HT-29 (cell line): ENCODE measurements around the gene MRGPRE. TPM values are rescaled to one million over a fixed set of nuclear protein-coding genes. Genes with fewer than 3 reads are reported as not detected.

Experiments used
- DNase-seq: peaks from one replicate; pipeline ENCODE4 v3.0.0-alpha.2; 2015; ENCODE audit warnings: low spot score
- total RNA-seq: library from RNA; depleted of rRNA; stranded (reverse); fragments of >200 nt; shearing (Covaris generic); gene quantifications from 2 replicates; pipeline ENCODE4 v1.2.3, GENCODE V29; 2014

The MRGPRE gene
- total RNA-seq, 1 experiment from 2014 or later = 0.36 TPM

DNA sequence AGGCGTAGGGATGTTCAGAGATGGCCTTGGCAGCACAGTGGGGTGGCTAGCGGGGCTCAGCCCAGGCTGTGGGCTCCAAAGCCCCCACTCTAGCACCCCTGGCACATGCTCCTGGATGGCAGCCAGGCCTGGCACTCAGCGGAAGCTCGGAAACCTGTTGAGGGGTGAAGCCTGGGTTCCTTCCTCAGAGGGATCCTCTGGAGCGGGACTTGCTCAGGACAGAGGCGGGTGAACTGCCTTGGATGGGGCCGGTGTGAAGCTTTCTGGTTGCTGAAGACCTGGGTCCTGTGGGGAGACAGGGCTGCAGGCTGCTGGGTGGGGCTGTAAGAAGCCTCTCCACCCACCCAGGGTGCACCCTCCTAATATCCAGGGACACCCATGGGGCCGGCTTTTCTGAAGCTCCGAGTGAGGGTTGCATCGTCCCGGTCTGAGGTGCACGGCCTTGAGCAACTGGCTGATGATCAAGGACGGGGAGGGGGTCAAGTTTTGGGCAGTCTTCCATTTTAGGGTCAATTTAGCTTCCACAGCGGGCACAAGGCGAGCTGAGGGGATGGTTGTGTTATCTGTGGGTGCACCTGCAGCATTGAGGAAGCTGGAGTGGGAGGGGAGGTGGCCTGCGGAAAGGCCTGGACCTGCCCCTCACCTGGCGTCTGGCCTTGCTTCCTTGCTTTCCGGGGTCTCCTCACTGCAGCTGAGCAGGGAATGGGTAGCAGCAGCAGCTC is 5.2 kb downstream of the MRGPRE start:
- DNase-seq = no peak

DNA sequence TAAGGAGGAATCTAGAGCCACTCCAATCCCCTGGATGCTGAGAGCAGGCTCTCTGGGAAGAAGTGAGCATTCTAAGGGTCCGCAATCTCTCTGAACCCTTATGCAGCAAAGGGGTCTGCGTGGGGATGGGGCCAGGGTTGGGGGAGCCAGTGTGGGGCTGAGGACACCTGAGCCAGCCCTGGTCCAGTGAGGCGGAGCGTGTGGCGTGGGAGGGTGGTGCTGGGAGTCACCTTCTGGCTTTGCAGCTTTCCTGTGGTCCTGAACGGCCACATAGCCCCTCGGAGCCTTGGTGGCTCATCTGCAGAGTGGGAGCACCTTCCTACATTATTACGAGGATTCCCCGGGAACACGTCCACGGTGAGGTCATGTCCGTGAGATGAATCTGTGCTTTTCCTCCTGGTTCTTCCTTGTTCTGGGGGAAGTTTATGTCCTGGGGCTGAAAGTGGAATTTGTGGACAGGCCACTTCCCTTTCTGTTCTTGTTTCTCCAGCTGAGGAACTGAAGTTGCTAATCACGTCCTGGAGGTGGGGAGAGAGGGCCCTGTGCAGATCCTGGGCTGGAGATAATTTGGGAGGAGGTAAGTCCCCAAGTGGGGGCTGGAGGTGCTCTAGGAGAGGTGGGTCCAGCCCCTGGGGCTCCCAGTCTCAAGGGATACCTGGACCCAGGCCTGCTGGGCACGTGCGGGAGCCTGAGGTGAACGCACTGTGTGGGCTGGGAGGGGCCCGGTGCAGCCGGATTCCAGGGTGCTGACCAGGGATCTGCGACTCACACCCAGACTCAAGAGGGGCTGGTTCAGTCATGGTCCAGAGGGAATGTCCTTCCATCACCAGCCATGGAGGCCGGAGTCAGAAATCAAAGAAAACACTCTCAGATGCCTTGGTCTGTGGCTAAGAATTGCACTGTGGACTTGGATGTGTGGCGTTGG is 6.1 kb downstream of the MRGPRE start:
- no peak for DNase-seq

DNA sequence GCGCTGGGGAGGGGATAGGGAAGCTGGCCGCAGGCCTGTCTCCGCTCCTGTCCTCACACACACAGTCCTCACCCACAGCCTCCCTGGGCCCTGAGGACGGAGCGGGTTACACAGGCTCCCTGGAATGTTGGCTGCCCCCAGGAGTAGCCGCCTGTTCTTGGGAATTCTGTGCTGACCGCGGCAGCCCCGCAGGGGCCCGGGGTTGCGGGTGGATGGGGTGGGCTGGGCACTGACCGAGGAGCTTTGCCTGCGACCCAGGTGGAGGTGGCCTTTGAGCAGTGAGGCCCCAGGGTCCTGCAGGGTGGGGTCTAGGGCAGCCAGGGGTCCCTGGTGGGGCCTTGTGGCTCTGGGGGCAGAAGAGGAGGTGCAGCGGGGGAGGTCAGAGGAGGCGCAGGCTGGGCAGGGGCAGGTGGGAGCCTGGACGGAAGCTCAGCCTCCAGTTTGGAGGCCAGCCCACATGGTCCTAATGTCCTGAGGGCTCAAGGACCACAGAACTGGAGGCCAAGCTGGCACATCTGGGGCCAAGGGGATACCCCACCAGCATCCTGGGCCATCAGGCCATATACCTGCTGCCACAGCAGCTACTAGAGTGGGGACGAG is 7.0 kb downstream of the MRGPRE start:
- no peak for DNase-seq

DNA sequence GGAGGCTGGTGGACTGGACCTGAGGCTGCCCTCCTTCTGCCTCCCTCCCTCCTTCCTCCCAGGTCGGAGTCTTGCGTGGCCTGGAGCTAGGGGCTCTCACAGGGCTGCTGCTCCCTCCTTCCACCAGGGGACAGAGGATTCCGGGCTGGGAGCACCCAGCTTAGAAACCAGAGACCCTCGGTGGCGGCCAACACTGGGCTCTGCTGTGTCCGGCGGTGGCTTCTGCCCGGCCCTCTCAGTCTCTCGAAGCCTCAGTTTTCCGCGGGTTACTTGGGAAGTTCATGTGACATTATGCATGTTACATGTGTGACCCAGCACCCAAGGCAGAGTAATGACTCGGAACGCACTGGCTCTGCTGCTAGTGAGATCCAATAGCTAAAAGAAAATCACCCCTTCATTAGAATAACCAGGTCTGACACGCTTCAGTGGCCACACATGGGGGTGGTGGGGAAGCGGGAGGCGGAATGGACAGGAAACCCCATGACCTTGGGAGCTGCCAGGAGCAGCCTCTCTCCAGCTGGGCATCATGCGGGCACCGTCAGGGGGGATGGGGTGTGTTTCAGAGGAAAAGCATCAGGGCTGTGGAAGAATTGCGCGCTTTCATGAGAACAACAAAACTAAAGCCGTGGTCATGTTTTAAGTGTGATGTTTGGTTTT is 7.7 kb downstream of the MRGPRE start:
- no peak for DNase-seq

DNA sequence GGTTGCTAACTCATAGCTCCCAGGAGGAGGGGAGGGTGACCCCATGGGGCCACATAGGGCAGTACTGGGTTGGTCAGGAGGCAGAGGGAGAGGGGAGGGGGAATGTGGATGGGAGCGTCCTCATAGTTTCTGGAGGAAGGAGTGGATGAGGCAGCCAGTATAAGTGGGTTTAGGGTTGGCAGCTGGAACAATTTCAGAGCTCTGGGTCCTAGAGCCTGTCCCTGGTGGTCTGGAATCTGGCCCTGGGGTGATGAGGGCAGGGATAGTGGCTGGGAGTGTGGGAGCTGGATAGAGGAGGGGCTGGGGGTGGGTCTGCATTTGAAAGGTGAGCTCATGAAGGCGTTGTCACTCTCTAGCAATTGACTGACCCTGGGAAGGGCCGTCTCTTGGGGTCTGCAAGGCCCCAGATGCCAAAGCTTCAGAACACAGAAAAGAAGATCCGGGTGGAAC is 8.3 kb downstream of the MRGPRE start:
- DNase-seq = no peak

DNA sequence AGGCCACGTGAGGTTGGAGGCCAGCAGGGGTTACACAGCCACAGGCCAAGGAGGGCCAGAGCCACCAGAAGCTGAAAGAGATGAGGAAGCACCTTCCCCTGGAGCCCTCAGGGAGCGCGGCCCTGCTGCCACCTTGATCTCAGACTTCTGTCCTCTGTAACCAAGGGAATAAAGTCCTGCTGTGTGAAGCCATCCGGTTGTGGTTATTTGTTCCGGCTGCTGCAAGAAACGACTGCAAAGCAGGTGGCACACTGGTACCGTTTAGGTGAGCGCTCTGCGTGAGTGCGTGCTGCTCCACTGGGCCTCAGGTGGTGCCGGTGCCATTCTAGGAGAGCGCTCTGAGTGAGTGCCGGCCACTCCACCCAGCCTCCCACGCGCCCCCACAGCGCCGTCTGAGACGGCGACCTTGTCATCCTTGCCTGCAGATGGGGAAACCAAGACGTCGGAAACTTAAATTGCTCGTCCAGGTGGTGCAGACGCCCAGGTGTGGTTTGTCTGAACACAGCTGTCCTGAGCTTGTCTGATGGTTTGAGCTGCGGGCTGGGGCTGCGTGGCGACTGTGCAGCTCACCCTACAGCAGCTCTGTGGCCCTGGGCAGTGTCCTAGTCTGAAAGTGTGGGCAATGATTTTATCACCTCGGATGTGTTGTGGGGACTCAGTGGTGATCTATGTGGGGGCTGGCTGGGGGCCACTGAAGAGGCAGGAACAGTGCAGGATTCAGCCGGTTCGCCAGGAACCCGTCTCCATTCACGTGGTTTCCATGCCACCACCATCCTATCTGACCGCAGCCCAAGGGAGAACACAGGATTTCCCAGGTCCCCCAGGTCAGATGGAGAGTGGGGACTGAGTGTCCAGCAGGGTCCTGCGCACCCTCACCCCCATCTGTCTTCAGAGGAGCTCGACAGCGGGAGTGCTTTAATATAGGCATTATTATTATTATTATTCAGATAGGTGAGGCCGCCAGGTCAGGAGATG is 9.0 kb downstream of the MRGPRE start:
- DNase-seq = no peak

DNA sequence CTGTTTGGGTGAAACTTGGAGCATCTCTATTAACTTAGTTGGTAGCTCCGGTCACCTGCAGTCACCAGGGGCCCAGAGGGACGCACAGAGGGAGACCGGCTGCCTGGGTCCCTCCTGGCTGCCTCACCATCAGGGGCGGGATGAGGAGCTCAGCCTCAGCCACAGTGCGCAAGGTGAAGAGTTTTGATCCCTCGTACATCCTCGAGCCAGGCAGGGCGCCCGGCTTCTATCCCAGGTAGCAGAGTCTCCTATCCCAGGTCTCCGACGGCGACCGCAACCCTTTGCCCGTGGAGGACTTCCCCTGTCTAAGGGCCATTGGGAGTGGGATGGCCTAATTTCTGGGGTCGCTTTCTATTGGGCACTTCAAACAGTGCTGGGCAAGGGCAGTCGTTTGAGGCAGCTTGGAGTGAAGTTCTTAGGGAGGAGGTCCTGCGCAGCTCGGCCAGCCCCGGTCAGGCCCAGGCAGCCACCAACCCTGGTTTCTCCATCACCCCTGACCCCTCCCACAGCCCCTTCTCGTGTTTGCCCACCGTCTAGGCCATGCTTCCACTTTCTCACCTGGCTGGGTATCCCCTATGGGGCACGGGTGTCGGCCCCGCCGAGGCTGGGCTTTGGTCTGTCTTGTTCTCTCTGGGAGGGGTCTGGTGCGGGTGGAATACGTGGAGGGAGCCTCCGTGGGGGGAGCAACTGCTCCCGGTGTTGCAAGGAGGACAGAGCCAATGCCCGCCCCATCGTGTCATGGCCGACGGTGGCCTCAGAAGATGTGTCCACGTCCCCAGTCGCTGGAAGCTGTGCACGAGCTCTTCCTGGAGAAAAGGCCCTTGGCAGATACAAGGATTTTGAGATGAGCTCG is 10.0 kb downstream of the MRGPRE start:
- DNase-seq = no peak

DNA sequence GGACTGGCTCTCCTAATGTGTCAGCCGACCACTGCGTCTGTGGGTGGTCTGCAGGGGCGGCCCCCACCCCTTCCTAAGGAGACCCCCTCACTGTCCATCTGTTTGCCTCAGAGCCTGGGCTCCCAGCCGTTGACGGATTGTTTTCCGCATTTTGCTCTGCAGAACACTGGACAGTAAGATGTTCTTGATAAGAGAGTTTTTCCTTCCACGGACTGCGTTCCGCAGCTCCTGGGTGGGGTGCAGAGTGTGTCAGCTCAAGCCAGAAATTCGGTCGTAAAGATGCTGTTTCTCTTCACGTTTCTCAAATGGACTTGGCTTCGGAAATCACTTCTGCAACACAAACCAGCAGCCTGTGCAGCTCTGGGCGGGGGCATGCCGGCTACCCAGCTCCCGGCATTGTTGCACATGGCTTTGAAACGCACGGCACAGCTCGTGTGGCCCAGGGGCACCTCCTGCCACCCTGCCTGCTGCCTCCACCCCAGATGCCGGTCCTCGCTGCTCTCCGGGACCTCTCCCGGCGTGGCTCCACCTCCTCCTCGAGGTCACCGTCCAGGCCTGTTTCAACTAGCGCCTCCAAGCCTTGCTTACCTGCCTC is 10.7 kb downstream of the MRGPRE start:
- DNase-seq = no peak

DNA sequence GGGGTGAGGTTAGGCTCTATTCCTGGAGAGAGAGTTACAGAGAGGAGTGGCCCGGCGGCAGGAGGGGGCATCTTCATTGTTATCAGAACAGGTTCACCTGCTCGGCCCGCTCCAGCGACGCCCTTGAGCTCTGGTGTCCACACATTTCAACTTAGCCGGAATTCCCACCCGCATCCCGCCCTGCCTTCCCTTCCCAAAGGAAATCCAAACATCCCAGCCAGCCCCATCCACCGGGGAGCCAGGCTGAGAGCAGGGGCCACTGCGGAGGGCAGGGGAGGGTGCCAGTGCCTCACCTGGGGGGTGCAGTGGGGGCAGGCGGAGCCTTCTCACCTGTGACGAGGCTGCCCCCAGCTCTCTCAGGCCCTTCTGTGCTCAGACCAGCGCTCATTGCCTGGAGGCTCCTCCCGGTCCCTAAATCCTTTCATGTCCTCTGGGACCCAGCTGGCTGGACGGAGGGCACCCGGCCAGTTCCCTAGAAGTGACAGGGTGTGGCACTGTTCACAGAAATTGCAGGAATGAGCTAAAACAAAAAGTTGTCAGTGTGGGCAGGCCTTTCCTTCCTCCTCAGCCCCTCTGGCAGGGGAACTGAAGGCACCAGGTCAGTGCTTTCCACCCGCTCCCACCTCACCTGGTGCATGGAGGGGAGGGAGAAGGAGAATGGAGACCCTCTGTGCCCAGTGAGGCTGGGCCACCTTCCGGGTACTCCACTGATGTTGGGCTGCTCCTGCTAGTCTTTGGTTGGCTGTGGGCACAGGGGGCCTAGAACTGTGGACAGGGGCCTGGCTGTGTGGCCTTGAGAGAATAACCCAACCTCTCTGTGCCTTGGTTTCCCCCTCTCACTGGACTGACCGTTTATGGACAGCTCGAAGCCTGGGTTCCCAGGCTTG is 11.5 kb downstream of the MRGPRE start:
- no peak for DNase-seq

DNA sequence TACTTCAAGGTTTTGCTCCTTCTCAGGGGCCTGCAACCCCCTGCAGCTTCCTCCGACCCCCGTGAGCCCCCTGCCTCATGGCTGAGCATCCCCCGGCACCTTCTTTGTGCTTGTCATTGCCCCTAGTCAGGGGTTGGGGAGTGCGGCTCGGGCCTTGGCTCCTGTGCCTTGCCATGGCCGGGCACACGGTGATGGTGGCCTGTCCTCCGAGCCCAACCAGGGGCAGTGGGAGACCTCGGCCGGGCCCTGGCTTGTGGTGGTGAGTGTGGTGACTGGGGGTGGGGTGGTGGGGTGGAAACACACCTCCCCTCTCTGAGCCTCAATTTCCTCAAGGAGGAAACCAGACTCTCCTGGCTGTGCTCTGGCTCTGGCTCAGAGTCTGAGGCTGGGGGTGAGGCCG is 12.1 kb downstream of the MRGPRE start:
- no peak for DNase-seq

DNA sequence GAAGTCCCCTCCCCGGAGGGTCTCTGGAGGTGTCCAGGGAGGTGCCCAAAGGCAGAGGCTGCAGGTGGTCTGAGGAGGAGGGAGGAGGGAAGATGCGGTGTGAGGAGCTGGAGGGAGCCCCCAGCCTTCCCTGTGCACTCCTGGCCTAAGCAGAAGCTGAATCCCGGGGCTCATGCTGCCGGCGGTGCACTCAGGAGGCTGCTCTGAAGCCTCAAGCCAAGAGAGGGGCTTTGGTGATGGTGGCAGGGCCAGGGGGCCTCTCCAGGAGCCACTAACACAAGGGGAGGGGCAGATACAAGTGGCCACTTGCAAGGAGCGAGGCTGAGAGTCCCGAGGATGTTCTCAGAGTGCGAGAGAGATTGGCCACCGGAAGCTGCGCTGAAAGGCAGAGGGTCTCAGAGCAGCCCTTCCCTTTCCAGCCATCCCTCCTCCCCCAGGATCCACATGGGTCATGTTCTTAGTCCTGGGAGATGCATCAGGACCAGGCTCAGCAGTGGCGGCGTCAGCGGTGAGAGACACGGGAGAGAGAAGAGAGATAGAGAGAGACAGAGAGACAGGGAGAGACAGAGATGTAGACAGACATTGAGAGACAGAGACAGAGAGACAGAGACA is 12.8 kb downstream of the MRGPRE start:
- no peak for DNase-seq

DNA sequence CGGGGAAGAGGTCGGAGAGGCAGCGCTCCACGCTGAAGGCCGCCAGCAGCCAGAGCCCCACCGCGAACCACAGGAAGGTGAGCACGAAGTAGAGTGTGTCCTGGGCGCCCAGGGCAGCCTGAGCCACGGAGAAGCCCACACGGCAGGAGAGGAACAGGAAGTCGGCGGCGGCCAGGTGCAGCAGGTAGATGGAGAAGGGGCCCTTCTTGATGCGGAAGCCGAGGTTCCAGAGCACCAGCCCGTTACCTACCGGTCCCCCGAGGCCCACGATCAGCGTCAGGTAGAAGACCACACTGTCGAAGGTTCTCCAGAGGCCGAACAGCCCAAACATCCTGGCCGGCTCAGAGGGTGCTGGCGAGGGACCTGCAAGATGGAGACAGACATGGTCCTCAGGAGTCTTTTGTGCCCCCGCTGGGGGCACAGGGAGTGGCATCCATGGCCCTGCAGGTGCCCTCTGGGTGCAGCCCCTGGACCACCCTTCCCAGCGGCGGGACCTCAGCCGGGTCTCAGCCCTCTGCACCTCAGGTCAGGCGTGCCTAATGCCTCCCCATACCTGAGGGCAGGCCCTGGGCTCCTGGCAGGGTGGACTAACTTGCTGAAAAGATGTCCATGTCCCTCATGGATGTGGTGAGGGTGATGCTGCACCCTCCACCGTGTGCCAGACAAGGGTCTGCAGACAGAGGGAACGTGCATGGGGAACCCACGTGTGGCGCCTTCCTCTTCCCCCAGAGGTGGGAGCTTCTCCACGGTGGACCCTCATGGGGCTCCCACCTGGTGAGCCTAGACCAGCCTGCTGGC is 13.5 kb downstream of the MRGPRE start, which contains the start of gene MRGPRG:
TSS of gene MRGPRG (minus strand) at position 331 of the 798 bp plus-strand sequence. CDS start at position 331, 0 bp downstream.
- no peak for DNase-seq

DNA sequence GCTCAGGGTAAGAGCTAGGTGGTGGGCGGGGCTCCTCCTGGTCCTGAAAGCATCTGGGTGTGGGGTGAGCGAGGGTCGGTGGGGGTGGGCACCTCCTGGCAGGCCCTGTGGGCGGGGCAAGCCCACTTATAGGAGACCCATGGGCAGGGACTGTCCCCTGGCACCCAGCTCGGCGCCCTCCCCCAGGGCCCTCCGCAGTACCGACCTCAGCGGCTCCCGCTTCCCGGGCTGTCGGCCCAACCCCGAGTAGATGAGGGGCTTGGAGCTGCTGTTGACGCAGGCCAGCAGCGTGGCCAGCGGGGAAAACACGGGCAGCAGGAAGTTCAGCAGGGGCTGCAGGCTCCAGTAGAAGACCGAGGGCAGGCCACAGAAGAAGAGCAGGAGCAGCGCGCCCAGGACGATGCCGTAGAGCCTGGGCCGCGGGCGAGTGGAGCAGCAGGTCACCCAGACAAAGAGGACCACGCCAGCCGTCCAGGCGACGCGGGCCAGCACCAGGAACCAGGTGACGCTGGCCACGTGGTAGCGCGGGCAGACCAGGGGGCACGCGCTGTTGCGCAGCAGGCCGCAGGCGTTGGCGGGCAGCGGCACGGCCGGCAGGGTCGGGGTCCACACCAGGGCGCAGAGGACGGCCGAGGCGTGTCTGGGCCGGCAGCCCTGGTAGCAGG is 14.3 kb downstream of the MRGPRE start:
- DNase-seq = no peak

DNA sequence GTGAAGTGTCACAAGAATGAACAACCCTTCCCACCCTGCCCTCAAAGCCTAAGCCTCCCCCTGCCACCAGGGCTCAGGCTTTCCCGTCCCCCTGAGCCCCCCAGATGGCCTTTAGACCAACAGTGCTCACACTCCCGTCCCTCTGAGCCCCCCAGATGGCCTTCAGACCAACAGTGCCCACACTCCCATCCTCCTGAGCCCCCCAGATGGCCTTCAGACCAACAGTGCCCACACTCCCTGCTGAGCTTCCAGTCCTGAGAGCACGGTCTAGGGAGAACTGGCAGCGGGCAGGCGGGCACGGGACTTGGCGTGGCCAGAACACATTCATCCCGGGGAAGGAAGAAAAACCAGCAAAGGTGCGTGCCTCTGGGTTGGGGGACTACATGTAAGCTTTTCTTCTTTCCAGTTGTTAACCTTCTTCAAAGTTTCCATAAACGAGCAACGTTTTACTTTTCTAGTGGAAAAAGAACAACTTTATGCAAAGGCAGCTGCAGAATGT is 16.1 kb downstream of the MRGPRE start:
- DNase-seq = no peak

DNA sequence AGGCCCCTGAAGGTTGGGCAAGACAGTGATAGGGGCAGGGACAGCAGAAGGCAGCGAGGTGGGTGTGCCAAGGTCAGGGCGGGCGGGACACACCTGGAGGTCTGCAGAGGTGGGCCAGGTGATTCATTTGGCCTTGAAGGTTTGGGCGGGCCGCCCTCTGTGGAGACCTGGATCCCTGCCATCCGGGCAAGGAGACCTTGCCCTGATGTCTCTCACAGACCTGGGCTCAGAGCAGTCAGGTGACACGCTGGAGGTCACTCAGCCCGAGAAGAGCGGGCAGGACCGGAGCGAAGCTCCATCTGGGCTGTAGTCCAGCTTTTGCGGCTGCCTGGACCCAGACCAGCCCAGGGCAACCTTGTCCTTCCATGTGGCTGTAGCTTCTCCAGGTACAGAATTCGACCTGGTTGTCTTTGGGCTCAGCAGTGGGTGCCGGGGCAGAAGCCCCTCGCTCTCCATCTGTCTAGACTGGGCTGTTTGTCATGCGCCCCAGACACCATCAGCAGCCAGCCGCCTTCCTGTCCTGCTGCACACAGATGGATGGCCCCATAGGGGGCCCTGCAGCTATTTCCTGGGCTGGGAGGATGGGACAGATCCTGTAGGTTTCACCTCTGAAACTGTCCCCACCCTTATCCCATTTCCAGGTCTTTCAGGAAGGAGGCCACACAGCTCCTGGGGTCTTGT is 16.7 kb downstream of the MRGPRE start:
- no peak for DNase-seq

DNA sequence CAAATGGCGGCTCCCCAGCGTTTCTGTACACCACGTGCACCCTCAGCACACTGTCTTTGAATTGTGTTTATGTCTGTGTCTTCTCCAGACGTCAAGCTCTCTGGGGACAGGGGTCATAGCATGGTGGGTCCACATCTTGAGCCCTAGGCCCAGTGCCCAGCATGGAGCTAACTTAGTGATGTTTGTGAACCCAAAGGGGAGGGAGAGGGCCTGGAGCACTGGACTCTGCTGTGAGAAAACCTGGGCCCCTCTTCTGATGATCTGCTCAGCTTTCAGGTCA is 17.9 kb downstream of the MRGPRE start:
- no peak for DNase-seq
